Measurements from ENCODE around the gene ZNF385D.

- TF ChIP-seq, protein P1, sequence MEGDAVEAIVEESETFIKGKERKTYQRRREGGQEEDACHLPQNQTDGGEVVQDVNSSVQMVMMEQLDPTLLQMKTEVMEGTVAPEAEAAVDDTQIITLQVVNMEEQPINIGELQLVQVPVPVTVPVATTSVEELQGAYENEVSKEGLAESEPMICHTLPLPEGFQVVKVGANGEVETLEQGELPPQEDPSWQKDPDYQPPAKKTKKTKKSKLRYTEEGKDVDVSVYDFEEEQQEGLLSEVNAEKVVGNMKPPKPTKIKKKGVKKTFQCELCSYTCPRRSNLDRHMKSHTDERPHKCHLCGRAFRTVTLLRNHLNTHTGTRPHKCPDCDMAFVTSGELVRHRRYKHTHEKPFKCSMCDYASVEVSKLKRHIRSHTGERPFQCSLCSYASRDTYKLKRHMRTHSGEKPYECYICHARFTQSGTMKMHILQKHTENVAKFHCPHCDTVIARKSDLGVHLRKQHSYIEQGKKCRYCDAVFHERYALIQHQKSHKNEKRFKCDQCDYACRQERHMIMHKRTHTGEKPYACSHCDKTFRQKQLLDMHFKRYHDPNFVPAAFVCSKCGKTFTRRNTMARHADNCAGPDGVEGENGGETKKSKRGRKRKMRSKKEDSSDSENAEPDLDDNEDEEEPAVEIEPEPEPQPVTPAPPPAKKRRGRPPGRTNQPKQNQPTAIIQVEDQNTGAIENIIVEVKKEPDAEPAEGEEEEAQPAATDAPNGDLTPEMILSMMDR (conservative IDR thresholded peaks at IDR 0.05; ENCODE audit: low read depth in 2 of 2): no peak
- TF ChIP-seq EZH2 (IDR thresholded peaks at IDR 0.05; ENCODE audit: low read depth, unreplicated experiment): no peak
- TF ChIP-seq POLR2AphosphoS5 (IDR thresholded peaks at IDR 0.05; ENCODE audit: low read depth): no peak
- TF ChIP-seq, protein P2, sequence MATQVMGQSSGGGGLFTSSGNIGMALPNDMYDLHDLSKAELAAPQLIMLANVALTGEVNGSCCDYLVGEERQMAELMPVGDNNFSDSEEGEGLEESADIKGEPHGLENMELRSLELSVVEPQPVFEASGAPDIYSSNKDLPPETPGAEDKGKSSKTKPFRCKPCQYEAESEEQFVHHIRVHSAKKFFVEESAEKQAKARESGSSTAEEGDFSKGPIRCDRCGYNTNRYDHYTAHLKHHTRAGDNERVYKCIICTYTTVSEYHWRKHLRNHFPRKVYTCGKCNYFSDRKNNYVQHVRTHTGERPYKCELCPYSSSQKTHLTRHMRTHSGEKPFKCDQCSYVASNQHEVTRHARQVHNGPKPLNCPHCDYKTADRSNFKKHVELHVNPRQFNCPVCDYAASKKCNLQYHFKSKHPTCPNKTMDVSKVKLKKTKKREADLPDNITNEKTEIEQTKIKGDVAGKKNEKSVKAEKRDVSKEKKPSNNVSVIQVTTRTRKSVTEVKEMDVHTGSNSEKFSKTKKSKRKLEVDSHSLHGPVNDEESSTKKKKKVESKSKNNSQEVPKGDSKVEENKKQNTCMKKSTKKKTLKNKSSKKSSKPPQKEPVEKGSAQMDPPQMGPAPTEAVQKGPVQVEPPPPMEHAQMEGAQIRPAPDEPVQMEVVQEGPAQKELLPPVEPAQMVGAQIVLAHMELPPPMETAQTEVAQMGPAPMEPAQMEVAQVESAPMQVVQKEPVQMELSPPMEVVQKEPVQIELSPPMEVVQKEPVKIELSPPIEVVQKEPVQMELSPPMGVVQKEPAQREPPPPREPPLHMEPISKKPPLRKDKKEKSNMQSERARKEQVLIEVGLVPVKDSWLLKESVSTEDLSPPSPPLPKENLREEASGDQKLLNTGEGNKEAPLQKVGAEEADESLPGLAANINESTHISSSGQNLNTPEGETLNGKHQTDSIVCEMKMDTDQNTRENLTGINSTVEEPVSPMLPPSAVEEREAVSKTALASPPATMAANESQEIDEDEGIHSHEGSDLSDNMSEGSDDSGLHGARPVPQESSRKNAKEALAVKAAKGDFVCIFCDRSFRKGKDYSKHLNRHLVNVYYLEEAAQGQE (IDR thresholded peaks at IDR 0.05; ENCODE audit: unreplicated experiment): no peak
- TF ChIP-seq ETS1 (IDR thresholded peaks at IDR 0.05): no peak
- no peak for TF ChIP-seq EZH2phosphoT487 (IDR thresholded peaks at IDR 0.05; ENCODE audit: unreplicated experiment)
- no peak for TF ChIP-seq CREB1 (CRISPR knock-in tag; IDR thresholded peaks at IDR 0.05; ENCODE audit: low read depth)
- TF ChIP-seq, protein P3, sequence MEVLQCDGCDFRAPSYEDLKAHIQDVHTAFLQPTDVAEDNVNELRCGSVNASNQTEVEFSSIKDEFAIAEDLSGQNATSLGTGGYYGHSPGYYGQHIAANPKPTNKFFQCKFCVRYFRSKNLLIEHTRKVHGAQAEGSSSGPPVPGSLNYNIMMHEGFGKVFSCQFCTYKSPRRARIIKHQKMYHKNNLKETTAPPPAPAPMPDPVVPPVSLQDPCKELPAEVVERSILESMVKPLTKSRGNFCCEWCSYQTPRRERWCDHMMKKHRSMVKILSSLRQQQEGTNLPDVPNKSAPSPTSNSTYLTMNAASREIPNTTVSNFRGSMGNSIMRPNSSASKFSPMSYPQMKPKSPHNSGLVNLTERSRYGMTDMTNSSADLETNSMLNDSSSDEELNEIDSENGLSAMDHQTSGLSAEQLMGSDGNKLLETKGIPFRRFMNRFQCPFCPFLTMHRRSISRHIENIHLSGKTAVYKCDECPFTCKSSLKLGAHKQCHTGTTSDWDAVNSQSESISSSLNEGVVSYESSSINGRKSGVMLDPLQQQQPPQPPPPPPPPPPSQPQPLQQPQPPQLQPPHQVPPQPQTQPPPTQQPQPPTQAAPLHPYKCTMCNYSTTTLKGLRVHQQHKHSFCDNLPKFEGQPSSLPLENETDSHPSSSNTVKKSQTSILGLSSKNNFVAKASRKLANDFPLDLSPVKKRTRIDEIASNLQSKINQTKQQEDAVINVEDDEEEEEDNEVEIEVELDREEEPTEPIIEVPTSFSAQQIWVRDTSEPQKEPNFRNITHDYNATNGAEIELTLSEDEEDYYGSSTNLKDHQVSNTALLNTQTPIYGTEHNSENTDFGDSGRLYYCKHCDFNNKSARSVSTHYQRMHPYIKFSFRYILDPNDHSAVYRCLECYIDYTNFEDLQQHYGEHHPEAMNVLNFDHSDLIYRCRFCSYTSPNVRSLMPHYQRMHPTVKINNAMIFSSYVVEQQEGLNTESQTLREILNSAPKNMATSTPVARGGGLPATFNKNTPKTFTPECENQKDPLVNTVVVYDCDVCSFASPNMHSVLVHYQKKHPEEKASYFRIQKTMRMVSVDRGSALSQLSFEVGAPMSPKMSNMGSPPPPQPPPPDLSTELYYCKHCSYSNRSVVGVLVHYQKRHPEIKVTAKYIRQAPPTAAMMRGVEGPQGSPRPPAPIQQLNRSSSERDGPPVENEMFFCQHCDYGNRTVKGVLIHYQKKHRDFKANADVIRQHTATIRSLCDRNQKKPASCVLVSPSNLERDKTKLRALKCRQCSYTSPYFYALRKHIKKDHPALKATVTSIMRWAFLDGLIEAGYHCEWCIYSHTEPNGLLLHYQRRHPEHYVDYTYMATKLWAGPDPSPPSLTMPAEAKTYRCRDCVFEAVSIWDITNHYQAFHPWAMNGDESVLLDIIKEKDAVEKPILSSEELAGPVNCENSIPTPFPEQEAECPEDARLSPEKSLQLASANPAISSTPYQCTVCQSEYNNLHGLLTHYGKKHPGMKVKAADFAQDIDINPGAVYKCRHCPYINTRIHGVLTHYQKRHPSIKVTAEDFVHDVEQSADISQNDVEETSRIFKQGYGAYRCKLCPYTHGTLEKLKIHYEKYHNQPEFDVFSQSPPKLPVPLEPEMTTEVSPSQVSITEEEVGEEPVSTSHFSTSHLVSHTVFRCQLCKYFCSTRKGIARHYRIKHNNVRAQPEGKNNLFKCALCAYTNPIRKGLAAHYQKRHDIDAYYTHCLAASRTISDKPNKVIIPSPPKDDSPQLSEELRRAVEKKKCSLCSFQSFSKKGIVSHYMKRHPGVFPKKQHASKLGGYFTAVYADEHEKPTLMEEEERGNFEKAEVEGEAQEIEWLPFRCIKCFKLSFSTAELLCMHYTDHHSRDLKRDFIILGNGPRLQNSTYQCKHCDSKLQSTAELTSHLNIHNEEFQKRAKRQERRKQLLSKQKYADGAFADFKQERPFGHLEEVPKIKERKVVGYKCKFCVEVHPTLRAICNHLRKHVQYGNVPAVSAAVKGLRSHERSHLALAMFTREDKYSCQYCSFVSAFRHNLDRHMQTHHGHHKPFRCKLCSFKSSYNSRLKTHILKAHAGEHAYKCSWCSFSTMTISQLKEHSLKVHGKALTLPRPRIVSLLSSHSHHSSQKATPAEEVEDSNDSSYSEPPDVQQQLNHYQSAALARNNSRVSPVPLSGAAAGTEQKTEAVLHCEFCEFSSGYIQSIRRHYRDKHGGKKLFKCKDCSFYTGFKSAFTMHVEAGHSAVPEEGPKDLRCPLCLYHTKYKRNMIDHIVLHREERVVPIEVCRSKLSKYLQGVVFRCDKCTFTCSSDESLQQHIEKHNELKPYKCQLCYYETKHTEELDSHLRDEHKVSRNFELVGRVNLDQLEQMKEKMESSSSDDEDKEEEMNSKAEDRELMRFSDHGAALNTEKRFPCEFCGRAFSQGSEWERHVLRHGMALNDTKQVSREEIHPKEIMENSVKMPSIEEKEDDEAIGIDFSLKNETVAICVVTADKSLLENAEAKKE (CRISPR knock-in tag; IDR thresholded peaks at IDR 0.05): no peak
Observed at GRCh38 chr3:21662403-21662802, 88.6 kb downstream of the ZNF385D start.

All from GM23338 (cell line).